Nephron progenitor cell (in vitro differentiated cells): ENCODE data around the gene C6orf163.
"Not testable (repeated sequence)": the region's sequence is repeated elsewhere in the genome, so short reads cannot be mapped to it uniquely, and the experiment has no call there.

Experiments
- DNase-seq: peaks from one replicate; pipeline ENCODE4 v3.0.0; 2021
- H3K27ac Mint-ChIP-seq: 2 replicates; pipeline ENCODE4 v1.8.0; 2021; ENCODE audit warnings: mild to moderate bottlenecking, moderate library complexity, mixed read lengths
- H3K27me3 Mint-ChIP-seq: 2 replicates; pipeline ENCODE4 v1.8.0; 2021; ENCODE audit warnings: mild to moderate bottlenecking, low read depth, mixed read lengths; ENCODE audit not compliant: poor library complexity
- H3K36me3 Mint-ChIP-seq: 2 replicates; pipeline ENCODE4 v1.8.0; 2021; ENCODE audit warnings: low read depth, mixed read lengths
- H3K4me1 Mint-ChIP-seq: 2 replicates; pipeline ENCODE4 v1.8.0; 2021; ENCODE audit warnings: mixed read lengths
- H3K4me3 Mint-ChIP-seq: 2 replicates; pipeline ENCODE4 v1.8.0; 2021; ENCODE audit warnings: mild to moderate bottlenecking, moderate library complexity, mixed read lengths
- H3K9me3 Mint-ChIP-seq: 2 replicates; pipeline ENCODE4 v1.8.0; 2021; ENCODE audit warnings: mild to moderate bottlenecking, moderate library complexity, mixed read lengths
- CTCF ChIP-seq: fragments of 200-600 bp; sonication (generic); IDR thresholded peaks from 2 replicates; pipeline ENCODE4 v1.5.0; 2021; ENCODE audit warnings: antibody characterized with exemption

The C6orf163 gene

DNA sequence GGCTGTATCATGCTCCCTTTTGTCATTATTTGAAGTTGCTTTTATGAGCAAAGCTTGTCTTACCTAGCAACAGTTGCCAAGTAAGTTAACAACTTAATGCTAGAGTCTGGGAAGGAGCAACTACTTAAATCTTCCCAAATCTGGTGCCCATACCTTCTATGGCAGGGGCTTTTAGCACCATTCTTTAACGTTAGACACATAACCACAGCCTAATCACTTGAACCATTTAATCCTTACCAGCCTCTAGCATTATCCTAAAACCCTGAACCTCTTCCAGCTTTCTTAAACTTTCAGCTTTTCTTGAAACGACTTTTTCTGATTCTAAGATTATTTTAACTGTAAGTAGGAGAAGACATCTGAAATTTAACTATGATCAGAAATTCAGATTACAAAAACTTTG lies at the start of gene C6orf163:
TSS of gene C6orf163 (plus strand) at position 83 of the 400 bp plus-strand sequence. CDS start at position 370, 287 bp downstream.
- DNase-seq: no peak
- H3K4me3 Mint-ChIP-seq: no peak within 1 kb of the TSS
- no peak for TF ChIP-seq CTCF
- no peak within 1 kb of the TSS for H3K27ac Mint-ChIP-seq
- H3K36me3 Mint-ChIP-seq: peaks cover 19% of the 10 kb centered on the region
- H3K4me1 Mint-ChIP-seq: peaks cover 39% of the 10 kb centered on the region
- H3K27me3 Mint-ChIP-seq: no peaks in the 10 kb centered on the region
- H3K9me3 Mint-ChIP-seq: no peaks in the 10 kb centered on the region

- Mint-ChIP-seq H3K36me3 (no peaks in the 10 kb centered on the region), H3K4me3 (no peak overlapping the region), H3K27ac (no peak overlapping the region), H3K9me3 (peaks cover 20% of the 10 kb centered on the region), H3K27me3 (peaks cover 28% of the 10 kb centered on the region), H3K4me1 (no peaks in the 10 kb centered on the region)
- DNase-seq: no peak
- TF ChIP-seq CTCF: no peak
Observed at GRCh38 chr6:87297119-87297518, 47.5 kb upstream of the C6orf163 start.

DNA sequence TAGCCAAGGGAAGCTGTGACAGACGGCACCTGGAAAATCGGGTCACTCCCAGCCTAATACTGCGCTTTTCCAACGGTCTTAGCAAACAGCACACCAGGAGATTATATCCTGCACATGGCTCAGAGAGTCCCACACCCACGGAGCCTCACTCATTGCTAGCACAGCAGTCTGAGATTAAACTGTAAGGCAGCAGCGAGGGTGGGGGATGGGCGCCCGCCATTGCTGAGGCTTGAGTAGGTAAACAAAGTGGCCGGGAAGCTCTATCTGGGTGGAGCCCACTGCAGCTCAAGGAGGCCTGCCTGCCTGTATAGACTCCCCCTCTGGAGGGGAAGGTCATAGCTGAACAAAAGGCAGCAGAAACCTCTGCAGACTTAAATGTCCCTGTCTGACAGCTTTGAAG lies 43.3 kb upstream of the C6orf163 start:
- H3K4me3 Mint-ChIP-seq, H3K36me3 Mint-ChIP-seq, H3K27ac Mint-ChIP-seq, H3K4me1 Mint-ChIP-seq, DNase-seq: not testable (repeated sequence)
- Mint-ChIP-seq H3K27me3 (peaks cover 18% of the 10 kb centered on the region), H3K9me3 (peaks cover 42% of the 10 kb centered on the region)

DNA sequence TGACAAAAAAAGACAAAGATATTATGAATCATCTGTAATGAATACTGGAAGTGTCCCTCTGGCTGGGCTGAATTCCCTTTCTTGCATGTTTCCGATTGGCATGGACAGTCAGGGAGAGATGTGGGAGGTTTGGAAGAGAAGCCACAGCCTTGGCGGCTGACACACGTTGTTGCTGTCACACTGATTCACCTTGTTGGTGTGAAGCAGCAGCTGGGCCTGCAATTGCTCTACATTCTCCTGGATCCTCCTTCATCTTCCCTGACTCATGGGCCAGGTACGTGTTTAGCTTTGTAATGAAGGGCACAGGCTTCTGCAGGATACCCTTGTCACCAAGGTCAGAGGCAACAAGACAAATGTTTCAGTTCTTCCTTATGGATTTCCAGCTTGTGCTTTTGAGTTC lies 35.6 kb upstream of the C6orf163 start:
- Mint-ChIP-seq H3K4me1 (no peaks in the 10 kb centered on the region), H3K27ac (no peak overlapping the region), H3K36me3 (no peaks in the 10 kb centered on the region), H3K4me3 (no peak overlapping the region), H3K27me3 (peaks cover 20% of the 10 kb centered on the region), H3K9me3 (peaks cover 14% of the 10 kb centered on the region)
- no peak for DNase-seq
- TF ChIP-seq CTCF: no peak

GRCh38 chr6:87312860-87313259 lies 31.8 kb upstream of the C6orf163 start:
- no peak for DNase-seq
- no peaks in the 10 kb centered on the region for H3K9me3 Mint-ChIP-seq
- H3K27me3 Mint-ChIP-seq: peaks cover 33% of the 10 kb centered on the region
- no peaks in the 10 kb centered on the region for H3K4me1 Mint-ChIP-seq
- H3K4me3 Mint-ChIP-seq: no peak overlapping the region
- H3K27ac Mint-ChIP-seq: no peak overlapping the region
- TF ChIP-seq CTCF: no peak
- no peaks in the 10 kb centered on the region for H3K36me3 Mint-ChIP-seq

DNA sequence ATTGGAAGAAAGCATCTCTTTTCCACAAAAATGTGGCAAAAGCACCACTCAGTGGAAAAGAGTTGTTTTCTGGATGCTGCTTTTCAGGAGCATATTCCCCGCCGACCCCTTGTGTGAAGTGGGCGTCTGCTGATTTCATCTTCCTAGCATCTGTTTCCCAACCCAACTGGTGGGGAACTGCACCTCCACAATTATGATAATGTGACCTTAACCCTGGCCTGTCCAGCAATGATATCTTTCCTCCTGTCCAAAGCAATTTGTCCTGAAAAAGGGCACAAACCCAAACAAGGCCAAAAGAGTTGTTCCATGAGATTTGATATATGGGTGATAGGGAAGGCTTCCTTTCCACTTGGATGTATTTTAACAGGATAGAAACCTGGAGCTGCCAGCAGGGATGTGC lies 29.5 kb upstream of the C6orf163 start:
- no peaks in the 10 kb centered on the region for H3K4me1 Mint-ChIP-seq
- peaks cover 31% of the 10 kb centered on the region for H3K27me3 Mint-ChIP-seq
- DNase-seq: no peak
- TF ChIP-seq CTCF: no peak
- H3K27ac Mint-ChIP-seq: no peak overlapping the region
- no peaks in the 10 kb centered on the region for H3K36me3 Mint-ChIP-seq
- H3K4me3 Mint-ChIP-seq: no peak overlapping the region
- no peaks in the 10 kb centered on the region for H3K9me3 Mint-ChIP-seq
